ENCODE data around the gene RSPO3.

DNA sequence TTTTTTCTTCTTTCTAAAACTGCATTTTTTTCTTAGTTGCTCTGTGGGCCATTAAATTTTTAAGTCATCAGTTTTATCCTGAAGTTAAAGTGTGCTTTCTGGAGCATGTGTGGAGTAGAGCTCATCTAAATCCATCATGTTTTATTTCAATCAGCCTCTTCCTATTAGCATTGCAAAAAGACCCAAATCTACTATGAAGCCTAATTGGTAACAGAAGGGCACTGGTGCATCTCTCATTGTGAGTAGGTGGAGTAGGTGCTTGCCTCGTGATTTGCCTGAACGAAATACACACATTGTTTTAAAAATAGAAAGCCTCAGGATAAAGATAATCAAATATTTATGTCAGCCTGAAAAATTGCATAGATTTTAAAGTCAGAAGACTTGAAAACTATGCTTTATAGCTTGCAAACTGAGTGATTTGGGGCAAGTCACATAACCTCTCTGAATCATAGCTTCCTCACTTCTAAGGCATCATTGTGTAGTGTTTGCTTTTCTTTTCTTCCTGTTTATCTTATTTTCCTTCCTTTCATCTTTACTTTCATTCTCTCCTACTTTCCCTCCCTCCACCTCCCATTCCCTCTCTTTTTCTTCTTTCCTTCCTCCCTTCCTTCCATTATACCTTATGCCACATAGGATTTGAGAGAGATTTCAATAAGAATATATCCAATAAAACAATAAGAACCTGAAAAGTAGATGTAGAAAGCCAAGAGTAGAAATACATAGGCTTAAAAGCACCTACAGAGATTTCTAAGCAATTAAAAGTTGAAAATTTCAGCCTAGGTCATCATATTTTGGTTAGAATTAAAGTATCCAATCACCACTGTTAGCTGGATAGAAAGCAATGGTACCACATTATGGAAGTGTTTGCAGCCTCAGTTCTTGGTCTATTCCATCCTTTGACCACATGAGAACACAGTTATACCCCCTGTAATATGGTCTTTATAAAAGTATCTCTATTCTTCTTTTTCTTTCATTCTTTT is 98.6 kb downstream of the RSPO3 start:
- no peak for TF ChIP-seq SUZ12 (IDR thresholded peaks at IDR 0.05)
- no peak for TF ChIP-seq SP1 (IDR thresholded peaks at IDR 0.05)
- TF ChIP-seq BHLHE40 (IDR thresholded peaks at IDR 0.05; ENCODE audit: borderline replicate concordance) = no peak
- TF ChIP-seq L3MBTL2 (conservative IDR thresholded peaks at IDR 0.05) = no peak
- TF ChIP-seq TARDBP (IDR thresholded peaks at IDR 0.05) = no peak
- no peak for TF ChIP-seq FOXM1 (IDR thresholded peaks at IDR 0.05; ENCODE audit: borderline replicate concordance)
- no peak for TF ChIP-seq FOXK2 (IDR thresholded peaks at IDR 0.05)
- TF ChIP-seq NFRKB (IDR thresholded peaks at IDR 0.05) = no peak
- TF ChIP-seq FOXA1 (IDR thresholded peaks at IDR 0.05) = no peak
- TF ChIP-seq, protein P1, sequence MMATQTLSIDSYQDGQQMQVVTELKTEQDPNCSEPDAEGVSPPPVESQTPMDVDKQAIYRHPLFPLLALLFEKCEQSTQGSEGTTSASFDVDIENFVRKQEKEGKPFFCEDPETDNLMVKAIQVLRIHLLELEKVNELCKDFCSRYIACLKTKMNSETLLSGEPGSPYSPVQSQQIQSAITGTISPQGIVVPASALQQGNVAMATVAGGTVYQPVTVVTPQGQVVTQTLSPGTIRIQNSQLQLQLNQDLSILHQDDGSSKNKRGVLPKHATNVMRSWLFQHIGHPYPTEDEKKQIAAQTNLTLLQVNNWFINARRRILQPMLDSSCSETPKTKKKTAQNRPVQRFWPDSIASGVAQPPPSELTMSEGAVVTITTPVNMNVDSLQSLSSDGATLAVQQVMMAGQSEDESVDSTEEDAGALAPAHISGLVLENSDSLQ (IDR thresholded peaks at IDR 0.05) = no peak
- no peak for TF ChIP-seq ARNT (IDR thresholded peaks at IDR 0.05)
- TF ChIP-seq ELF4 (IDR thresholded peaks at IDR 0.05) = no peak
- no peak for TF ChIP-seq LEF1 (IDR thresholded peaks at IDR 0.05; ENCODE audit: borderline replicate concordance)

Measured in HEK293T (cell line).